MCF 10A (cell line): ENCODE results near the gene CDCA8. TPM values are rescaled to one million over a fixed set of nuclear protein-coding genes. Genes with fewer than 3 reads are reported as not detected.

Experiments
- BruUV-seq: library from RNA; stranded (reverse); fragments of 400-500 nt; replicated peaks from 2 replicates; lab custom pipeline; 2021; lab: Mats Ljungman, UMichigan
- CTCF ChIA-PET: fragments of 300-600 bp; sonication (Branson Sonifier 250); formaldehyde crosslinking; extraction: SDS; loops from one replicate; lab custom pipeline; 2021; ENCODE audit warnings: antibody characterized with exemption, inconsistent platforms; lab: Yijun Ruan, JAX
- POLR2A ChIA-PET: fragments of 300-600, 350-650 bp; sonication (Branson Sonifier 250); formaldehyde crosslinking; extraction: SDS; loops from one replicate; lab custom pipeline; 2020; ENCODE audit warnings: antibody characterized with exemption, inconsistent platforms; lab: Yijun Ruan, JAX
- DNase-seq: peaks from one replicate; pipeline ENCODE4 v3.0.0-alpha.2; 2018; ENCODE audit not compliant: unreplicated experiment
- H3K27ac Mint-ChIP-seq: one replicate; pipeline ENCODE4 v1.8.0; 2022; ENCODE audit warnings: mild to moderate bottlenecking, low read depth, mixed read lengths; ENCODE audit not compliant: unreplicated experiment
- H3K27me3 Mint-ChIP-seq: one replicate; pipeline ENCODE4 v1.8.0; 2022; ENCODE audit warnings: mixed read lengths; ENCODE audit not compliant: insufficient read depth, unreplicated experiment
- H3K36me3 Mint-ChIP-seq: one replicate; pipeline ENCODE4 v1.8.0; 2022; ENCODE audit warnings: mild to moderate bottlenecking, moderate library complexity, mixed read lengths; ENCODE audit not compliant: insufficient read depth, unreplicated experiment
- H3K4me1 Mint-ChIP-seq: one replicate; pipeline ENCODE4 v1.8.0; 2022; ENCODE audit warnings: mixed read lengths; ENCODE audit not compliant: insufficient read depth, unreplicated experiment
- H3K4me3 Mint-ChIP-seq: one replicate; pipeline ENCODE4 v1.8.0; 2022; ENCODE audit warnings: mild to moderate bottlenecking, moderate library complexity, mixed read lengths; ENCODE audit not compliant: unreplicated experiment
- H3K9me3 Mint-ChIP-seq: one replicate; pipeline ENCODE4 v1.8.0; 2022; ENCODE audit warnings: mixed read lengths; ENCODE audit not compliant: unreplicated experiment
- CTCF ChIP-seq: fragments of 200-600 bp; IDR thresholded peaks from one replicate; pipeline ENCODE4 v1.8.0; 2022; ENCODE audit warnings: antibody characterized with exemption, mild to moderate bottlenecking; ENCODE audit not compliant: unreplicated experiment
- intact Hi-C: fragments of 100-400 bp; cut with micrococcal nuclease; formaldehyde crosslinking; loops from 2 replicates; pipeline ENCODE4 v1.14.1; 2022
- total RNA-seq: library from RNA; stranded (reverse); gene quantifications from 2 replicates; pipeline ENCODE4 v1.2.3, GENCODE V29; 2022

Gene CDCA8
- total RNA-seq, 1 experiment from 2014 or later = 21.8 TPM

- H3K27me3 Mint-ChIP-seq = no peaks in the 10 kb centered on the region
- peaks cover 26% of the 10 kb centered on the region for H3K4me1 Mint-ChIP-seq
- H3K4me3 Mint-ChIP-seq = peak overlapping the region; percentile 96
- H3K9me3 Mint-ChIP-seq = no peaks in the 10 kb centered on the region
- ChIA-PET POLR2A (interaction anchor here (1.0 to 4.9 kb wide), 5 partner anchors 8 to 115 kb away, joined by 3 to 99 read pairs (median 5); partner anchors contain the start of genes C1orf122, GNL2 and YRDC), CTCF (interaction anchor here (0.6 to 2.1 kb wide), 7 partner anchors 9 to 221 kb away, joined by 3 to 10 read pairs (median 4); partner anchors contain the start of gene MTF1)
- DNase-seq = no peak
- intact Hi-C loops = loop anchor here (1.0 to 5.0 kb wide), 5 partner anchors 39 to 216 kb away; partner anchors contain the start of gene C1orf122
- H3K27ac Mint-ChIP-seq = peak overlapping the region; percentile 90
- peaks cover 26% of the 10 kb centered on the region for H3K36me3 Mint-ChIP-seq
- BruUV-seq = no TSS peak
- no peak for TF ChIP-seq CTCF
Measured at GRCh38 chr1:37692834-37693175, 489 bp downstream of the CDCA8 start.

- no peak for DNase-seq
- Mint-ChIP-seq H3K4me1 (peaks cover 6% of the 10 kb centered on the region), H3K9me3 (no peaks in the 10 kb centered on the region), H3K27ac (peak overlapping the region; percentile 27), H3K36me3 (peaks cover 30% of the 10 kb centered on the region), H3K4me3 (no peak overlapping the region), H3K27me3 (no peaks in the 10 kb centered on the region)
- ChIA-PET POLR2A (no interaction called here), CTCF (interaction anchor here (0.8 to 0.9 kb wide), 2 partner anchors 94 to 182 kb away, joined by 3 read pairs; partner anchors contain the start of gene MEAF6)
- intact Hi-C loops = no loop called here
- no TSS peak for BruUV-seq
- no peak for TF ChIP-seq CTCF
Measured at GRCh38 chr1:37697090-37697489, 4.8 kb downstream of the CDCA8 start.

GRCh38 chr1:37697737-37698136, 5.4 kb downstream of the CDCA8 start:
- Mint-ChIP-seq H3K36me3 (peaks cover 35% of the 10 kb centered on the region), H3K9me3 (no peaks in the 10 kb centered on the region), H3K4me1 (peaks cover 6% of the 10 kb centered on the region), H3K27ac (no peak overlapping the region), H3K4me3 (no peak overlapping the region), H3K27me3 (no peaks in the 10 kb centered on the region)
- DNase-seq = no peak
- TF ChIP-seq CTCF = no peak
- no TSS peak for BruUV-seq
- intact Hi-C loops = no loop called here
- POLR2A ChIA-PET = no interaction called here
- CTCF ChIA-PET = no interaction called here

DNA sequence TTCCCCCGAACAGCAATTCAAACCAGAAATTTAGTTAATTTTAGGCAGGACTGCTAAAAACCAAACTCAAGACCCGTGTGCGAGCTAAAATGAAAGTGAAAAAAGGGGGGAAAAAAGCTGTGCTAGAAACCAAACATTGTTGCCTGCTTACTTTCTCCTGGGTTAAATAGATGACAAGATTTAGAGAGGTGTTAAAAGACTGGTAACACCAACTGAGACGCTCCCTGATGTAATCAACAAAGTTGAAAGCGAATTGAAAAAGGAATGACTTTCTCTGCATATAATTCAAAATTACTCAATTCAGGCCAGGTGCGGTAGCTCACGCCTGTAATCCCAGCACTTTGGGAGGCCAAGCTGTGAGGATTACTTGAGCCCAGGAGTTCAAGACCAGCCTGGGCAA, 6.8 kb downstream of the CDCA8 start:
- intact Hi-C loops = no loop called here
- CTCF ChIA-PET = interaction anchor here (0.7 kb wide), 1 partner anchor 441 kb away, joined by 3 read pairs; no protein-coding TSS in a partner anchor

More for the DNA sequence above, 6.8 kb downstream of the CDCA8 start:
- Mint-ChIP-seq H3K4me3 (no peak overlapping the region), H3K4me1 (peaks cover 4% of the 10 kb centered on the region), H3K27ac (no peak overlapping the region), H3K9me3 (no peaks in the 10 kb centered on the region), H3K27me3 (no peaks in the 10 kb centered on the region), H3K36me3 (peaks cover 43% of the 10 kb centered on the region)
- no TSS peak for BruUV-seq
- no peak for TF ChIP-seq CTCF
- no peak for DNase-seq
- POLR2A ChIA-PET = interaction anchor here (0.9 to 1.8 kb wide), 2 partner anchors 8 to 109 kb away, joined by 3 read pairs; partner anchors contain the start of genes C1orf122 and YRDC
